HG03095 (cell line): Measurements from ENCODE around the gene CIT.

Experiments
- ATAC-seq: cut with Tn5 transposase; IDR thresholded peaks from one replicate; pipeline ENCODE4 v1.9.1; 2021; ENCODE audit warnings: moderate library complexity; ENCODE audit not compliant: unreplicated experiment

The CIT gene

GRCh38 chr12:119681728-119682638, 195.1 kb downstream of the CIT start:
- peak; percentile 64 for ATAC-seq

GRCh38 chr12:119681111-119681510, 196.0 kb downstream of the CIT start:
- ATAC-seq, result no peak

GRCh38 chr12:119679490-119679889, 197.6 kb downstream of the CIT start:
- no peak for ATAC-seq

GRCh38 chr12:119679081-119679480, 198.0 kb downstream of the CIT start:
- no peak for ATAC-seq

GRCh38 chr12:119678459-119678858, 198.7 kb downstream of the CIT start:
- no peak for ATAC-seq

- ATAC-seq, result no peak
These were observed 200.5 kb downstream of the CIT start for GRCh38 chr12:119676573-119676972.

- ATAC-seq, result no peak
These were observed 201.1 kb downstream of the CIT start for GRCh38 chr12:119676022-119676421.

GRCh38 chr12:119674560-119674959, 202.6 kb downstream of the CIT start:
- no peak for ATAC-seq

- ATAC-seq, result no peak
These were observed 203.5 kb downstream of the CIT start for GRCh38 chr12:119673634-119674033.

GRCh38 chr12:119672194-119672593, 204.9 kb downstream of the CIT start:
- no peak for ATAC-seq

- ATAC-seq, result no peak
These were observed 206.1 kb downstream of the CIT start for GRCh38 chr12:119671070-119671469.

- ATAC-seq, result no peak
These were observed 207.2 kb downstream of the CIT start for GRCh38 chr12:119669744-119670472.

GRCh38 chr12:119668324-119668841, 208.7 kb downstream of the CIT start:
- no peak for ATAC-seq

GRCh38 chr12:119667577-119668323, 209.4 kb downstream of the CIT start, which contains the start of gene PRKAB1:
TSS of gene PRKAB1 (plus strand) at chr12:119668133. CDS start at chr12:119668245, 112 bp downstream.
- peak; percentile 92 for ATAC-seq

GRCh38 chr12:119666900-119667576, 210.1 kb downstream of the CIT start:
- no peak for ATAC-seq

- no peak for ATAC-seq
These were observed 210.8 kb downstream of the CIT start for GRCh38 chr12:119666226-119666795.

GRCh38 chr12:119665164-119665929, 211.8 kb downstream of the CIT start:
- no peak for ATAC-seq

- ATAC-seq, result no peak
These were observed 212.5 kb downstream of the CIT start for GRCh38 chr12:119664642-119665041.

- no peak for ATAC-seq
These were observed 215.2 kb downstream of the CIT start for GRCh38 chr12:119661882-119662281.
